NB4 (cell line): Measurements from ENCODE around the gene UBA7.

ENCODE experiments used
- POLR2A ChIP-seq: IDR thresholded peaks from 2 replicates; pipeline ENCODE4 v1.6.1; 2011; ENCODE audit warnings: mild to moderate bottlenecking; ENCODE audit not compliant: insufficient read length; ENCODE audit errors: extremely low read depth
- TF ChIP-seq, protein P1 (sequence below): IDR thresholded peaks from one replicate; pipeline ENCODE4 v1.5.1; 2012; ENCODE audit warnings: low read depth, low read length
- TF ChIP-seq, protein P2 (sequence below): IDR thresholded peaks from 2 replicates; pipeline ENCODE4 v1.6.1; 2011; ENCODE audit warnings: low read depth, low read length

DNA sequence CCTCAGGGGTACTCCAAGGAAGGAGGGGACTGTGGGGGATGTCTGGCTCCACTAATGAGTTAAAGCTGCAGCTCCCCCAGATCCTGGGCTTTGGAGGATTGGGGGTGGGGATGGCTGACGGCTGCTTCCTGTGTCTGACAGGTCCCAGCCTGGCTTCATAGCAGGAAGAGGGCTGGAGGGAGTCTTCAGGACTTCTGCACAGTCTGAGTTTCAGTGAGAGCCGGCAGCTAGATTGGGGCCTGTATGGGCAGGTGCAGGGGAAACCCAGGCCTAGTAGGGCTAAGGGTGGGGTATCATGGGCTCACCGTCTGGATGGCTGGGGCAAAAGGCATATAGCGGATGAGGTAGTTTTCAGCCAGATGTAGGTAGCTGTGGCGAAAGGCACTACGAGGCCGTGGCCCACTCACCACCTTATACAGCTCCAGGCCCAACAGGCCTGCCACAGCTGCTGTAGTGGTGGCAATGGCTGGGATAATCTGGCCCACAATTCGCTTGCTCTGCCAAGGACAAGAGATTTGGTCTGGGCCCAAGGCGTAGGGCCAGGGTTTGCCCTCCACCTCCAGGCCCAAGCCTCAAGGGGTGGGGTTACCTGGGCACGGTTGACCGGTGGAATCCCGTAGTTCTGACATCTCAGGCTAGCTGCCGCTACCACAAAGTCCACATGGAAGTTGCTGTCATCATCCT lies 6.2 kb downstream of the UBA7 start:
- TF ChIP-seq, protein P1, sequence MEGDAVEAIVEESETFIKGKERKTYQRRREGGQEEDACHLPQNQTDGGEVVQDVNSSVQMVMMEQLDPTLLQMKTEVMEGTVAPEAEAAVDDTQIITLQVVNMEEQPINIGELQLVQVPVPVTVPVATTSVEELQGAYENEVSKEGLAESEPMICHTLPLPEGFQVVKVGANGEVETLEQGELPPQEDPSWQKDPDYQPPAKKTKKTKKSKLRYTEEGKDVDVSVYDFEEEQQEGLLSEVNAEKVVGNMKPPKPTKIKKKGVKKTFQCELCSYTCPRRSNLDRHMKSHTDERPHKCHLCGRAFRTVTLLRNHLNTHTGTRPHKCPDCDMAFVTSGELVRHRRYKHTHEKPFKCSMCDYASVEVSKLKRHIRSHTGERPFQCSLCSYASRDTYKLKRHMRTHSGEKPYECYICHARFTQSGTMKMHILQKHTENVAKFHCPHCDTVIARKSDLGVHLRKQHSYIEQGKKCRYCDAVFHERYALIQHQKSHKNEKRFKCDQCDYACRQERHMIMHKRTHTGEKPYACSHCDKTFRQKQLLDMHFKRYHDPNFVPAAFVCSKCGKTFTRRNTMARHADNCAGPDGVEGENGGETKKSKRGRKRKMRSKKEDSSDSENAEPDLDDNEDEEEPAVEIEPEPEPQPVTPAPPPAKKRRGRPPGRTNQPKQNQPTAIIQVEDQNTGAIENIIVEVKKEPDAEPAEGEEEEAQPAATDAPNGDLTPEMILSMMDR, result no peak
- TF ChIP-seq POLR2A, result no peak
- TF ChIP-seq, protein P2, sequence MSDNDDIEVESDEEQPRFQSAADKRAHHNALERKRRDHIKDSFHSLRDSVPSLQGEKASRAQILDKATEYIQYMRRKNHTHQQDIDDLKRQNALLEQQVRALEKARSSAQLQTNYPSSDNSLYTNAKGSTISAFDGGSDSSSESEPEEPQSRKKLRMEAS, result no peak
